NCI-H146 (cell line): Measurements from ENCODE around the gene MMP24OS.

ENCODE experiments used
- DNase-seq: peaks from one replicate; lab custom pipeline; 2025; lab: John Stamatoyannopoulos, UW

The MMP24OS gene

DNA sequence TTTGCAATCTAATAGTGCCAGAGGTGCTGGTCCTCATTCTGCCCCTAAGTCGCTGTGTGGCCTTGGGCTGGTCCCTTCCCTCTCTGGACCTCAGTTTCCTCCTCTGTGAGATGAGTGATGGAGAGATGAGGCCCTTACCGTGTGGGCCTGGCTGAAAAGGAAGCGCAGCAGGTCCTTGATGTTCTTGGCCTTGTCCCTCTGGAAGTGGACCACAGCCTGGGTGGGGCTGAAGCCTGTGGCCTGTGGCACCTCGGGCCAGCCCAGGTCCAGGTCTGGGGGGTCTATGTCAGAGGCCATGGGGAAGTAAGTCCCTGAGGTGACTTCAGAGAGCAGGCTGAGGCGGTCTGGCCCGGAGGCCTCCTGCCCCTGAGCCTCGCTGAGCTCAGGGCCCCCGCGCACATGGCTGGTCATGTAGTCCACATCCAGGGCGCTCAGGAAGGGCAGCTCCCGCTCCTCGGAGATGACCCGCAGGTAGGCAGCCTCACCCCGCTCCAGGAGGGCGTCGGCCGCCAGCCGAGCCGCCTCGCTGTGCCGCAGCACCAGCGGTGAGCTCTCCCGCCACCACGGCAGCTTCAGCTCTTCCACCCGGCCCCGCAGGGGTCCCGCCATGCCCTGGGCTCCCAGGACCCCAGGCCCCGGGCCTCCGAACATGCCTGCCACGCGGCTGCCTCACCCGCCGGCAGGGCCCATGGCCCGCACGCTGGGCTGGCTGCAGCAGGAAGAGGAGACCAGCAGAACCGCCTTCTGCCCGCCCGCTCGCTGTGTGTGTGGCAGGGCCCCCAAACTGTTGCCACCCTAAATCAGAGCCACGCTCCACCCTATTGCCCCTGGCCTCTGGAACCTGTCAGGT is 14.0 kb upstream of the MMP24OS start, which contains the start of gene FAM83C:
FAM83C (minus strand) TSS at position 772 of the 850 bp plus-strand sequence; CDS start at position 651, 121 bp downstream.
- no peak for DNase-seq

- DNase-seq, result no peak
Observed at GRCh38 chr20:35290887-35291417, 13.0 kb upstream of the MMP24OS start.

GRCh38 chr20:35290186-35290886 is 12.4 kb upstream of the MMP24OS start:
- no peak for DNase-seq

- no peak for DNase-seq
Observed at GRCh38 chr20:35288325-35289060, 10.6 kb upstream of the MMP24OS start.

DNA sequence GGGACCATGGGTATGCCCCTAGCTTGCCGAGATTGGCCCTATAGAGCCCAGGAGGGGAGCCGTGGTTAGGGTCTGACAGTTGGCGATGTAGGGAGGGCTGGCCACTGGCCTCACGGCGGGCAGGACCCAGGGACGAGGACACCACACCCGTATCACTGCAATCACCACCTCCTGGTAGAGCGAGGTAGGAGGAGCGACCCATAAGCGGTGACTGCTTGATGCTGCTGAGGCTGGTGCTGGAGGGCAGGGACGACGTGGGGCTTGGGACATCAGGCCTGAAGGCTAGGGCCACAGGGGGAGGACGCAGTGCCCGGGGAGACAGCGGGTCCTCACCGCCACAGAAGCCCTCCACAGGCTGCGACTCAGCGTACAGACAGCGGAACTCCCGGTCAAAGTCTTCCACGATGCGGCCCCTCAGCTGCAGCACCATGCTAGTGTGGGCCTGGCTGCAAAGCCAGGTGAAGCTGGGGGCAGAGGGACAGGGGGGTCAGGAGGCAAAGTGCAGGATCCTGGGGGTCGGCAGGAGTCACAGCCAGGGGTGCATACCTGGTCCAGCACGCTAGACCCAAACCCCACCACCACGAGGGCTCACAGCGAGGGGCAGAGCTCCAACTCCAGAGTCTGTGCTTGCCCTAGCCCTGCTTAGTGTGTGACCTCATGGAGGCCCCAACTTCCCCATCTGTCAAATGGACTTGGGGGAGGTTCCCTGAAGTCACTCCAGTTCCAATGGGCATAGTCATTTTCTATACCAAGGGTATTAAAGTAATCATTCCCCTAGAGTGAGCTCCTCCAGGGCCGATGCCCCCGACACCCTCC is 9.8 kb upstream of the MMP24OS start:
- DNase-seq, result no peak

DNA sequence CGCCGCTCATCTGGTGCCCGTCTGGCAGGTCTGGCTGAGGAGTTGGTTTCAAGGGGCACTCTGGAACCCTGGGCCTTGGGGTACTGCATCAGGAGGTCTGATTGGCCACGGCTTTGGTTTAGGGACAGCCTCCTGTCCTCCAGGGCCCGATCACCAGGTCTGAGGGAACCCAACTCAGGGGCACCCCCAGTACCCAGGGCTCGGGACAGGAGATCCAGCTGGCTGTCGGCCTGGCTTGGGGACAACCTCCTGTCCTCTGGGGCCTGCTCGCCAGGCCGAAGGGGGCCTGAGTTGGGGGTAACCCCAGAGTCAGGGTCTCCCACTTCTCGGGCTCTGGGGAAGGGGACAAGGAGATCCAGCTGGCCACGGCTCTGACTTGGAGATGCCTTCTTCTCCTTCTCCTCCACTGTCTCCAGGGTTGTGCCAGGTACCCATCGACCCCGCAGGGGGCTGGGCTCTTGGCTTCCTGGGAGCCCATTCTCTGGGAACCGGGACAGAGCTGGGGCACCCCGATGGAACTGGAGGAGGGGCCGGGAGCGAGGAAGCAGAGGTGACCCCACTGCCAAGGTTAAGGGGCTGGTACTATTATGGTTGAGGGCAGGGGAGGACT is 9.1 kb upstream of the MMP24OS start:
- DNase-seq, result no peak

DNA sequence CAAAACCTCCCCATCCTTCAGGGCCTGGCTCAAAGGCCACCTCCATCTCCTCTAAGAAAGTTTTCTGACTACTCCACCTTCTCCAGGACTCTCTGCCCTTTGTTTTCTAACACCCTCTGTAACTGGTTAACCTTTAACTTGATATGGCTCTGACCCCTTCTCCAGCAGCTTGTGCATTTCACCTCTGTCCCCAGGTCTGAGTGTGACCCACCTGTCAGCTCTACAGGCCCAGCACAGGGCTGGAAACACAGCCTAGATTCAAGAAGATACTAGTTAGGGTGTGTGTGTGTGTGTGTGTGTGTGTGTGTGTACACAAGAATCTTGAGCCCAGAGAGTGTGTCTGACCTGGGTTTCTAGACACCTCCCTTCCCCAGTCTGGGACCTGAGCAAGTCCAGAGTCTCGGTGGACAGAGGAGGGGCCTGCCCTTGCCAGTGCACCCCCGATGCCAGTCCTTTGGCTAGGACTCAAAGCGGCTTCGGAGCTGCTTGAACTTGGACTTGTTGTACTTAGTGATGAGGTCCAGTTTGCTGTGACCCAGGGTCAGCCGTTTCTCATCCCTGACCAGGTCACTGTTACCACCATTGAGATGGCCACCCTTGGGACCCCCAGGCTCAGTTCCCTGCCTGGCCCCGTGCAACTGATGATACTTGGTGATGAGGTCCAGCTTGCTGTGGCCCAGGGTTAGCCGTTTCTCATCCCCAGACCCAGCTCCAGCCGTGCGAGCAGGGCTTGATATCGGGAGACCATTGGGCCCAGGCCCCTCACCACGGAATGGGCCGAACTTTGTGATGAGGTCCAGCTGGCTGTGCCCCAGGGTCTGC is 8.4 kb upstream of the MMP24OS start:
- DNase-seq, result no peak

DNA sequence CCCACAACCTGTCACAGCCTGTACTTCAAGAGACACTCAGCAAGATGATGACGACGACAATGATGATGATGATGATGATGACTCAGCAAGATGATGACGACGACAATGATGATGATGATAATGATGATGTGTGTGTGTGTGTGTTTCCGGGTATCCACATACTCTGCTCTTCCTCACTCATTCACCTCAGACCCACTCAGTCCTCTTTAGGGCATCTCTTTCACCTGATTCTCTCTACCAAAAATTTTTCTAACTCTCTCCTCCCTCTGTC is 7.8 kb upstream of the MMP24OS start:
- DNase-seq, result no peak

GRCh38 chr20:35284992-35285805 is 7.3 kb upstream of the MMP24OS start:
- no peak for DNase-seq

- peak; percentile 92 for DNase-seq
Observed at GRCh38 chr20:35284267-35284991, 6.5 kb upstream of the MMP24OS start, which contains the start of gene EIF6. EIF6 (minus strand) TSS chr20:35284772; CDS start chr20:35284487, 285 bp downstream.

DNA sequence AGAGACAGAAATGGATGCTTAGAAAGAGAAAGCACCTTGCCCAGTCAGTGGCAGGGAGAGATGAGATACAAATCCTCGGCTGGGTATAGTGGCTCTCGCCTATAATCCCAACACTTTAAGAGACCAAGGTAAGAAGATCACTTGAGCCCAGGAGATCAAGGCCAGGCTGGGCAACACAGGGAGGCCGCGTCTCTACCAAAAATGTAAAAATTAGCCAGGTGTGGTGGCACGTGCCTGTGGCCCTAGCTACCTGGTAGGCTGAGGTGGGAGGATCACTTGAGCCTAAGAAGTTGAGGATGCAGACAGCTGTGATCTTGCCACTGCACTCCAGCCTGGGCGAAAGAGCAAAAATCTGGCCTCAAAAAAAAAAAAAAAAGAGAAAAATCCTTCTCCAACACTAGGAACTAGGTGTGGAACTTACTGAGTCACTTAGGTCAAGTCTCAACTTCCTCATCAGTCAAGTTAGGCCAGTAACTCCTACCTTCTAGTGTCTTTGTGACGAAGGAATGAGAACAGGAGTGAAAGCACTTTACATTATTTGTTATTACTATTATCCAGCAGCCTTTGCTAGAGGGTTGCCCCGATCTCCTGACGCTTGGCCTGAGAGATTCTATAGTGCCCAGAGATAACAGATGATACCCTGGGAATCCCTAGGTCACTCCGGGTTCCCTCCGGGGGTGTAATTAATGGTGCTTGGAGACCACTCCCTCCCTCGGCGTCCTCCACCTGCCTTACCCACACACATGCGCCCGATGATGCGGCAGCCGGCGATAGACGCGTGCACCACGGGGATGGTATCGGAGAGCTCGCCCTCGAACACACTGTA is 5.7 kb upstream of the MMP24OS start:
- DNase-seq, result peak; percentile 59

DNA sequence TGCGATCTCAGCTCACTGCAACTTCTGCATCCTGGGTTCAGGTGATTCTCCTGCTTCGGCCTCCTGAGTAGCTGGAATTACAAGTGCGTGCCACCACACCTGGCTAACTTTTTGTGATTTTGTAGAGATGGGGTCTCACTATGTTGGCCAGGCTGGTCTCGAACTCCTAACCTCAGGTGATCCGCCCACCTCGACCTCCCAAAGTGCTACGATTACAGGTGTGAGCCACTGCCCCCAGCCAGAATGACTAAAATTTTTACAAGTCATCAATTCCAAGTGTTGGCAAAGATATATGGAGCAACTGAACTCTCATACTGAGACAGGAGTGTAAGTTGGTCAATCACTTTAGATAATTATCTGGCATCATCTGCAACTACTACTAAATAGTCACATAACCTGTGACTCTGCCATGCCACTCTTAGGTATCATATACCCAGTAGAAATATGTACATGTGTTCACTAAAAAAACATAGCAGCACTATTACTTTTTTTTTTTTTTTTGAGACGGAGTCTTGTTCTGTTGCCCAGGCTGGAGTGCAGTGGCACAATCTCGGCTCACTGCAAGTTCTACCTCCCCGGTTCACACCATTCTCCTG is 3.7 kb upstream of the MMP24OS start:
- no peak for DNase-seq

DNA sequence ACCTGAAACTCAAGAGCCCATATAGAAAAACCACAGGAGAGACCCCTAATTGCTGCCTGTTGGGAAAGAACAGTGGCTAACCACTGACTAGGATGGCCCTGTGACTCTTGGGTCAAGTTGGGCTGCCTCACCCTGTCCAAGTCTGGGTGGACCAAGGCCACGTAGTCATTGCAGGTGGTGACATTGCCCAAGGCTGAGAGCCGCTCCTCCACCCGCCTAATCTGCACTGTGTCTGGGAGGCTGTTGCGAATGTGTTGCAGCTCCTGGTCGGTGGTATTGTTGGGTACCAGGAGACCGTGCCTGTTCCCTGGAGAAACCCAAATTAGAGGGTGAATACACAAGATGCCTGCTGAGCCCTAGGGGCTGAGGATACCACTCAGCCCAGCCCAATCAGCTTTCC is 2.6 kb upstream of the MMP24OS start:
- DNase-seq, result no peak

DNA sequence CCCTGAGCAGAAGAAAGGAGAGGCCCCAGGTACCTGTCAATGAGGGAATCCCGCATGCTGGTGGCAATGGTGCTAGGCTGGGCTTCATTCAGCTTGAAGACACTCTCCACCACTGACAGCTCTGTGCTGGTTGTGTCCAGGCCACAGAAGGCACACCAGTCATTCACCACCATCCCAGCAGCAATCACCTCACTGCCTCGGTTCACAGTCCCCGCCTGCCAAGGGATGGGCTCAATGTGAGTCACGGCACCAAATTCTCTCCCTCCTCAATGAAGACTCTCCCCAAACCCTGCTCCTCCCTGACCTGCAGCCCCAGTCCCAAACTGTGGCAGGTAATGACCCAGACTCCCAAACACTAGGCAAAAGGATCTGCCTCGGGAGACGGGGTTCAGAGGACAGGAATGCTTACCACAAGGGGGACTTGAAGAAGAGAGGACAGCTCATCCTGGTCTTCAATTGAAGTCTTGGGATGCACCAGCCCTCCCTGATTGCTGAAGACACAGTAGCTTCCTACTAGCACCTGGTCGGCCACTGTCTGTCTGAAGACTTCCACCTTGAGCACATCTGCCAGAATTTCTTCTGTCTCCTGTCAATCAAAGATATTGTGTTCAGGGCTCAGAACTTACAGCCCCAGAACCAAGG is 1.7 kb upstream of the MMP24OS start:
- no peak for DNase-seq

DNA sequence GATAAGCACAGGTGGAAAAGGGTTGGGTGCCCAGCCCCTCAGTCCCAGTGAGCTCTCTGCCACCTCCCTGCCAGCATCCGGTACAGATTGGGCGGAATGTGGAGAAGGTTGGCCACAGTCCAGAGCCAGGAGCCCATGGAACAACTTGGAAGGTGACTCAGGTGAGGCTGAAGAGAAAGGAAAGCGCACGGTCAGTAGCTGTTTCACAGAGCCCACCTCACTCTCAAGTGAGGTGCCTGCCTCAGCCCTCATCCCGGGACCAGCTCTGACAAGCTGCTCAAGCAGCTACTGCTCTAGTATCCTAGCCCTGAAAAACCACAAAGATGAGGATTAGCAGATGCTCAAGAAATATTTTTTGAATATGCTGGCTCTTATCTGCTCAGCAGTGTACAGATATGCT is 1.1 kb upstream of the MMP24OS start:
- no peak for DNase-seq

GRCh38 chr20:35277127-35277526 is 795 bp downstream of the MMP24OS start:
- DNase-seq, result no peak

- no peak for DNase-seq
Observed at GRCh38 chr20:35276408-35276807, 1.5 kb downstream of the MMP24OS start.
